OCI-LY7 (cell line): ENCODE results near the gene UTP18. TPM values are rescaled to one million over a fixed set of nuclear protein-coding genes. Genes with fewer than 3 reads are reported as not detected.
A peak's percentile ranks its signal among the peaks of the same experiment; 100 is the strongest.
"Not testable (repeated sequence)": the region's sequence is repeated elsewhere in the genome, so short reads cannot be mapped to it uniquely, and the experiment has no call there.

Experiments used
- BruUV-seq: library from RNA; stranded (reverse); fragments of 400-500 nt; replicated peaks from 2 replicates; lab custom pipeline; 2021; lab: Mats Ljungman, UMichigan
- CTCF ChIA-PET: fragments of 300-600 bp; sonication (Branson Sonifier 250); formaldehyde crosslinking; loops from one replicate; lab custom pipeline; 2022; ENCODE audit warnings: antibody characterized with exemption; ENCODE audit not compliant: unreplicated experiment; lab: Charles Lee
- POLR2A ChIA-PET: fragments of 300-600 bp; sonication (Branson Sonifier 250); formaldehyde crosslinking; loops from one replicate; lab custom pipeline; 2022; ENCODE audit warnings: antibody characterized with exemption; lab: Charles Lee
- DNase-seq: peaks from one replicate; pipeline ENCODE4 v3.0.0-alpha.2; 2015; ENCODE audit warnings: low spot score
- H2AFZ ChIP-seq: fragments of 200-600 bp; sonication (generic), shearing (Covaris generic); 2 replicates; pipeline ENCODE4 v1.6.1; 2014; ENCODE audit warnings: mild to moderate bottlenecking, antibody characterized with exemption, low read length, moderate library complexity
- H3K27ac ChIP-seq: fragments of 200-600 bp; sonication (generic); 2 replicates; pipeline ENCODE4 v1.5.1; 2014; ENCODE audit warnings: mixed run types, low read depth, mild to moderate bottlenecking, moderate library complexity, low read length, inconsistent platforms; ENCODE audit not compliant: poor library complexity, severe bottlenecking
- H3K36me3 ChIP-seq: fragments of 200-600 bp; sonication (generic); 2 replicates; pipeline ENCODE4 v1.6.1; 2014; ENCODE audit warnings: mild to moderate bottlenecking, antibody characterized with exemption, low read length, moderate library complexity, mixed read lengths; ENCODE audit not compliant: insufficient read depth
- H3K4me1 ChIP-seq: fragments of 200-600 bp; sonication (generic); 2 replicates; pipeline ENCODE4 v1.5.1; 2014; ENCODE audit warnings: mild to moderate bottlenecking, low read length; ENCODE audit not compliant: insufficient read depth, poor library complexity, severe bottlenecking
- H3K4me2 ChIP-seq: fragments of 200-600 bp; sonication (generic); 2 replicates; pipeline ENCODE4 v1.6.1; 2014; ENCODE audit warnings: mild to moderate bottlenecking, low read length
- H3K4me3 ChIP-seq: fragments of 200-600 bp; sonication (generic); 2 replicates; pipeline ENCODE4 v1.5.1; 2014; ENCODE audit warnings: mild to moderate bottlenecking, low read depth, low read length; ENCODE audit not compliant: poor library complexity, severe bottlenecking
- H3K79me2 ChIP-seq: fragments of 200-600 bp; sonication (generic); 2 replicates; pipeline ENCODE4 v1.6.1; 2016; ENCODE audit warnings: low read depth, mild to moderate bottlenecking, low read length, moderate library complexity, mixed read lengths; ENCODE audit not compliant: insufficient read depth
- H3K9me2 ChIP-seq: fragments of 200-600 bp; sonication (generic); 2 replicates; pipeline ENCODE4 v1.6.1; 2016; ENCODE audit warnings: mild to moderate bottlenecking, low read length, mixed read lengths; ENCODE audit not compliant: insufficient read depth
- H3K9me3 ChIP-seq: fragments of 200-600 bp; sonication (generic); 2 replicates; pipeline ENCODE4 v1.6.1; 2014; ENCODE audit warnings: mild to moderate bottlenecking, mixed run types, low read length, mixed read lengths
- H4K20me1 ChIP-seq: fragments of 200-600 bp; sonication (generic); 2 replicates; pipeline ENCODE4 v1.6.1; 2014; ENCODE audit warnings: mild to moderate bottlenecking, antibody characterized with exemption, low read length, moderate library complexity, mixed read lengths; ENCODE audit not compliant: insufficient read depth
- CTCF ChIP-seq: fragments of 200-600 bp; sonication (generic); conservative IDR thresholded peaks from 2 replicates; pipeline ENCODE4 v1.5.1; 2014; ENCODE audit warnings: mild to moderate bottlenecking, antibody characterized with exemption, low read length, moderate library complexity, mixed read lengths
- EZH2phosphoT487 ChIP-seq: fragments of 200-600 bp; sonication (generic); IDR thresholded peaks from 2 replicates; pipeline ENCODE4 v1.6.1; 2018; ENCODE audit warnings: low read depth, borderline replicate concordance, mild to moderate bottlenecking, mixed run types, antibody characterized with exemption, low read length, moderate library complexity, mixed read lengths
- intact Hi-C: fragments of 100-400 bp; cut with micrococcal nuclease; formaldehyde crosslinking; loops from one replicate; pipeline ENCODE4 v1.10.0; 2022; ENCODE audit not compliant: unreplicated experiment
- total RNA-seq, 2 experiments: library from RNA; depleted of rRNA in 1 of 2; stranded (reverse); fragments of >200 nt in 1 of 2; shearing (Covaris generic) in 1 of 2; gene quantifications; 2 replicates each; pipeline ENCODE4 v1.2.3, GENCODE V29; 2014 to 2022

Gene UTP18
- total RNA-seq, 2 experiments from 2014 or later: 58.1 to 68.3 TPM

- Histone ChIP-seq H3K36me3 (peaks cover 63% of the 10 kb centered on the region), H2AFZ (no peak overlapping the region), H3K4me2 (peak overlapping the region; percentile 87), H3K4me1 (peaks cover 29% of the 10 kb centered on the region), H4K20me1 (peaks cover 36% of the 10 kb centered on the region), H3K9me3 (no peaks in the 10 kb centered on the region), H3K27ac (no peak overlapping the region), H3K9me2 (no peaks in the 10 kb centered on the region), H3K4me3 (peak overlapping the region; percentile 18), H3K79me2 (peaks cover 91% of the 10 kb centered on the region)
- DNase-seq: no peak
- POLR2A ChIA-PET: no interaction called here
- BruUV-seq: no TSS peak
- CTCF ChIA-PET: no interaction called here
- no peak for TF ChIP-seq EZH2phosphoT487
- no peak for TF ChIP-seq CTCF
- intact Hi-C loops: loop anchor here (5.0 kb wide), 1 partner anchor 396 kb away; the partner anchor contains the start of gene TOB1
Measured at GRCh38 chr17:51263006-51263405, 2.7 kb downstream of the UTP18 start.

- peaks cover 20% of the 10 kb centered on the region for H3K4me1 ChIP-seq
- H3K4me3 ChIP-seq, BruUV-seq, H3K9me3 ChIP-seq, H2AFZ ChIP-seq, H3K9me2 ChIP-seq, H3K4me2 ChIP-seq, POLR2A ChIA-PET, DNase-seq, CTCF ChIA-PET, H3K27ac ChIP-seq: not testable (repeated sequence)
- peaks cover 72% of the 10 kb centered on the region for H3K36me3 ChIP-seq
- peaks cover 22% of the 10 kb centered on the region; the same call in 1 of the 2 replicates for H4K20me1 ChIP-seq
- peaks cover 89% of the 10 kb centered on the region for H3K79me2 ChIP-seq
- intact Hi-C loops: loop anchor here (5.0 kb wide), 1 partner anchor 397 kb away; the partner anchor contains the start of gene TOB1
Measured at GRCh38 chr17:51264466-51264865, 4.1 kb downstream of the UTP18 start.

GRCh38 chr17:51269991-51270390 is 9.6 kb downstream of the UTP18 start:
- Histone ChIP-seq H3K4me1 (no peaks in the 10 kb centered on the region), H3K4me3 (no peak overlapping the region), H3K9me3 (no peaks in the 10 kb centered on the region), H3K36me3 (peaks cover 99% of the 10 kb centered on the region), H4K20me1 (0 out of 2 replicates have a peak, but pooled peaks cover 3% of the 10 kb centered on the region), H3K4me2 (no peak overlapping the region), H3K27ac (no peak overlapping the region), H2AFZ (no peak overlapping the region), H3K79me2 (peaks cover 72% of the 10 kb centered on the region), H3K9me2 (no peaks in the 10 kb centered on the region)
- ChIA-PET CTCF (no interaction called here), POLR2A (no interaction called here)
- no peak for DNase-seq
- TF ChIP-seq EZH2phosphoT487 (no peak), CTCF (no peak)
- intact Hi-C loops: loop anchor here (5.0 kb wide), 1 partner anchor 63 kb away; no protein-coding TSS in a partner anchor
- BruUV-seq: no TSS peak
